C1 segment of cervical spinal cord (tissue), 14 donors: ENCODE results near the gene APP.

Experiments
- DNase-seq, 14 donors: peaks; one replicate each; lab custom pipeline; 2025; lab: John Stamatoyannopoulos, UW

APP gene

DNA sequence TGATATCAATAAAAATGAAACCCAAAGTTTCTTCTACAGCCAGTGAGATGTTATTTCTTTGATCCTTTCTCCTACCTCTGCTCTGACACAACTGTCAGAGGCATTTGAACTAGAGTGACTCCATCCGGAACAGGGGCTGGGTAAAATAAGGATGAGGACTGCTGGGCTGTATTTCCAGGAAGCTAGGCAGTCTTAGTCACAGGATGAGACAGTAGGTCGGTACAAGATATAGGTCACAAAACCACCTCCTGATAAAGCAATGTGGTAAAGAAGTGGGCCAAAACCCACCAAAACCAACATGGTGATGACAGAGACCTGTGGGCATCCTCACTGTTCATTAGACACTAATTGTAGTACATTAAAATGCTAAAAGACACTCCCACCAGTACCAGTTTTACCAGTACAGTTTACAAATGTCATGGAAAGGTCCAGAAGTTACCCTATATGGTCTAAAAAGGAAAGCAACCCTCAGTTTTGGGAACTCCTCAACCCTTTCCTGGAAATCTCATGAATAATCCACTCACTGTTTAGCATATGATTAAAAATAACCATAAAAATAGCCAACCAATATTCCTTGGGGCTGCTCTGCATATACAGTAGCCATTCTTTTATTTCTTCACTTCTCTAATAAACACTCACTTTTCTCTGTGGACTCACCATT, 339.1 kb downstream of the APP start:
- no peak for DNase-seq
